K562 (cell line): ENCODE measurements around the gene WNT6. TPM values are rescaled to one million over a fixed set of nuclear protein-coding genes. Genes with fewer than 3 reads are reported as not detected.

Experiments used
- CHAMP1 ChIP-seq: fragments of 450-650 bp; IDR thresholded peaks from 2 replicates; pipeline ENCODE4 v1.6.1; 2016; ENCODE audit warnings: mild to moderate bottlenecking
- CSDE1 ChIP-seq, 2 experiments: fragments of 450-650 bp; IDR thresholded peaks; 2 replicates each; pipeline ENCODE4 v1.6.1; 2016; ENCODE audit warnings: mild to moderate bottlenecking in 1 of 2
- EGR1 ChIP-seq: fragments of 450-650 bp; conservative IDR thresholded peaks from 2 replicates; pipeline ENCODE4 v1.6.1; 2017; ENCODE audit warnings: mild to moderate bottlenecking
- NUFIP1 ChIP-seq: fragments of 450-650 bp; IDR thresholded peaks from 2 replicates; pipeline ENCODE4 v1.6.1; 2018; ENCODE audit not compliant: partially characterized antibody
- RBM14 ChIP-seq: fragments of 200-400 bp; formaldehyde crosslinking; IDR thresholded peaks from 2 replicates; pipeline ENCODE4 v1.6.1; 2018; ENCODE audit warnings: low read depth, mild to moderate bottlenecking, low read length, moderate library complexity, borderline replicate concordance; ENCODE audit not compliant: insufficient read depth
- STAG1 ChIP-seq: sonication (generic); formaldehyde crosslinking; IDR thresholded peaks from 2 replicates; pipeline ENCODE4 v1.5.0; 2020; ENCODE audit warnings: missing genetic modification reagents, borderline replicate concordance
- STAT6 ChIP-seq: sonication (generic); formaldehyde crosslinking; IDR thresholded peaks from 2 replicates; pipeline ENCODE4 v1.8.1; 2023; ENCODE audit warnings: mild to moderate bottlenecking, missing genetic modification reagents
- THRAP3 ChIP-seq: fragments of 450-650 bp; IDR thresholded peaks from 2 replicates; pipeline ENCODE4 v1.6.1; 2016; ENCODE audit warnings: mild to moderate bottlenecking, inconsistent platforms, borderline replicate concordance
- polyA plus RNA-seq, 8 experiments: library from polyadenylated mRNA; depleted of rRNA in 4 of 8; stranded (reverse) in 5 of 8; unstranded in 3 of 8; fragments of >200 nt; fragmentation: Nextera tagmentation in 2 of 8; fragmentation: Illumina TruSeq in 1 of 8; extraction: Ambion mirVana in 2 of 8; extraction: Trizol in 1 of 8; gene quantifications; 2 replicates each; pipeline versions ENCODE4 v1.2.1 to v1.2.3, GENCODE V29; 2011 to 2014; ENCODE audit warnings: inconsistent platforms in 1 of 8, missing spikeins in 1 of 8
- total RNA-seq, 7 experiments: library from RNA; depleted of rRNA in 6 of 7; stranded (reverse); fragments of >200 nt in 6 of 7; fragmentation: Illumina TruSeq in 2 of 7; extraction: Trizol in 2 of 7; gene quantifications; 2 replicates each; pipeline versions ENCODE4 v1.2.1 to v1.2.3, GENCODE V29; 2011 to 2021; ENCODE audit warnings: low replicate concordance in 1 of 7
- TF ChIP-seq, protein P1 (sequence below): fragments of 250-450 bp; sonication (Bioruptor Pico); IDR thresholded peaks from 2 replicates; pipeline ENCODE4 v1.9.0; 2021; ENCODE audit warnings: mild to moderate bottlenecking

Gene WNT6
- total and polyA plus RNA-seq, 9 of the 15 experiments (the other 6 are each of a cell fraction or from before 2014, with no cell fraction given), result not detected

DNA sequence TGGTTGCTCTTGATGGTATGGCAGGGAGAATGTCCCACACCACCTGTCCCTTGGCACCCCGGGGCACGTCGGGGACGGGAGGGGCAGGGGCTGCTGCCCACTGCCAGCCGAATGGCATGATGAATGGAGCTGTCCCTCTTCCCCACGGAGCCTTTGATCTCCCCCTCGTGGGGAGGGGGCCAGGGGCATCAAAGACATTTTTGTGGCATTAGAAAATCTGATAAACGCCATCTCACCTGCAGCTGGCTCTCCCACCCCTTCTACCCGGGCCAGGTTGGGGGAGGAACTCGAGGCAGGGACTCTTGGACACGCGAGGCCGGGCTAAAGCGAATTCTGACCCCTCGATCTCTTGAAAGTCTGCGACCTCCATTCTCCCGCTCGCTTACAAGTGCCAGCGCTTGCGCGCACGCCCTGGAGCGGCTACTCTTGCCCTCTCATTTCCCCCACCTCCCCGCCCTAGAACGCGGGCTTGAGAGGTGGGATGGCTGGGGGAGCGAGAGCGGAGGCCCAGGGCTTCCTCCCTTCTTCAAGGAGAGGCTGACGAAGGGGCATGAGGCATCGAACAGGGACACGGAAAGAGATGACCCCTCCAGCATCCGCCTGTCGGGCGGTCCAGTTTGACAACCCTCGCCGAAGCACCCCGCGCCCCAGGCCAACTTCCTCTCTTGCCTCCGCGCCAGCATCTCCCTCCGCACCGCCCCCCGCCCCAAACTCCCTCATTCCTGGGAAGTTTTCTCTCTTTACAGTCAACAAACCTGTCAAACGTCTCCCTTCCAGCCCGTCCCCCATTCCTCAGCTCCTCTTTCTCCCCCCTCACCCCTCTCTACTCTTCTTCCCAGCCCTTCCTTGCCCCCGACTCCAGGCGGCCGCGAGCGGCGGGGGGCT, 692 bp upstream of the WNT6 start (continued):
- TF ChIP-seq EGR1, result no peak
- no peak for TF ChIP-seq STAG1 (CRISPR knock-in tag)
- TF ChIP-seq, protein P1, sequence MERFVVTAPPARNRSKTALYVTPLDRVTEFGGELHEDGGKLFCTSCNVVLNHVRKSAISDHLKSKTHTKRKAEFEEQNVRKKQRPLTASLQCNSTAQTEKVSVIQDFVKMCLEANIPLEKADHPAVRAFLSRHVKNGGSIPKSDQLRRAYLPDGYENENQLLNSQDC, result no peak
- TF ChIP-seq STAT6, result no peak
- TF ChIP-seq RBM14, result no peak
- no peak for TF ChIP-seq THRAP3
- TF ChIP-seq NUFIP1, result no peak
- no peak for TF ChIP-seq CHAMP1
- TF ChIP-seq CSDE1 (IDR thresholded peaks at IDR 0.05), result no peak
